Heart right ventricle (tissue), 16 donors: ENCODE measurements around the gene KRTAP10-12. TPM values are rescaled to one million over a fixed set of nuclear protein-coding genes. Genes with fewer than 3 reads are reported as not detected.

Experiments used
- ATAC-seq, 8 donors: fragments of 200-7000 bp; cut with Tn5 transposase; one replicate each; pipeline ENCODE4 v1.9.1; 2020; ENCODE audit warnings: mild to moderate bottlenecking in 8 of 8, moderate library complexity in 8 of 8, moderate number of reproducible peaks in 1 of 8
- DNase-seq, 2 donors: peaks; one replicate each; pipeline ENCODE4 v3.0.0-alpha.2; 2020
- H3K27ac ChIP-seq, 10 donors: fragments of 200-600 bp; sonication (generic) in 2 of 10; one replicate each; pipeline versions ENCODE4 v1.5.0 to v1.8.0; 2020 to 2022; ENCODE audit warnings: mild to moderate bottlenecking in 3 of 10
- H3K27me3 ChIP-seq, 7 donors: fragments of 200-600 bp; one replicate each; pipeline ENCODE4 v1.8.0; 2021 to 2022; ENCODE audit warnings: mild to moderate bottlenecking in 2 of 7
- H3K36me3 ChIP-seq, 9 donors: fragments of 200-600 bp; sonication (generic) in 1 of 9; one replicate each; pipeline versions ENCODE4 v1.5.0 to v1.8.0; 2020 to 2022; ENCODE audit warnings: mild to moderate bottlenecking in 2 of 9
- H3K4me1 ChIP-seq, 9 donors: fragments of 200-600 bp; sonication (generic) in 1 of 9; one replicate each; pipeline versions ENCODE4 v1.5.0 to v1.8.0; 2020 to 2022; ENCODE audit warnings: mild to moderate bottlenecking in 4 of 9
- H3K4me3 ChIP-seq, 10 donors: fragments of 200-600 bp; sonication (generic) in 2 of 10; one replicate each; pipeline versions ENCODE4 v1.5.0 to v1.8.0; 2020 to 2022; ENCODE audit warnings: mild to moderate bottlenecking in 7 of 10, moderate library complexity in 2 of 10
- H3K9me3 ChIP-seq, 11 donors: fragments of 200-600 bp in 10 of 11; sonication (generic) in 2 of 11; one replicate each; pipeline versions ENCODE4 v1.5.0 to v1.8.0; 2013 to 2022; ENCODE audit warnings: mild to moderate bottlenecking in 2 of 11, control low read depth in 1 of 11, moderate library complexity in 1 of 11
- WGBS, 2 donors: extraction: QIAGEN DNeasy Blood & Tissue Kit; methylation state at CpG; one replicate each; pipeline ENCODE4 v1.1.7; 2013; ENCODE audit warnings: inconsistent platforms in 1 of 2; 5-methylcytosine and 5-hydroxymethylcytosine counted together
- intact Hi-C, 10 donors: fragments of 100-400 bp; cut with DNase I; formaldehyde crosslinking; loops; one replicate each; pipeline versions ENCODE4 v1.11.1 to v1.14.2; 2022
- polyA plus RNA-seq, 2 donors: library from polyadenylated mRNA; stranded (reverse); fragments of 200-250 nt; gene quantifications; one replicate each; pipeline ENCODE4 v1.2.3, GENCODE V29; 2013
- total RNA-seq, 10 donors: library from RNA; stranded (reverse); fragmentation: NEBNext Ultra II Directional in 3 of 10; extraction: Animal tissue kit (Norgen Biotek cat#: 25700) in 3 of 10; gene quantifications; one replicate each; pipeline versions ENCODE4 v1.2.1 to v1.2.4, GENCODE V29; 2021 to 2023
- TF ChIP-seq, protein P1 (sequence below), 9 donors: fragments of 200-600 bp; sonication (generic) in 2 of 9; IDR thresholded peaks; one replicate each; pipeline versions ENCODE4 v1.5.0 to v1.8.0; 2021 to 2022; ENCODE audit warnings: antibody characterized with exemption in 9 of 9, mild to moderate bottlenecking in 5 of 9, moderate library complexity in 1 of 9
- donor health status: Arrhythmogenic right ventricular cardiomyopathy.
- donor health status: ischemic (EF 13 %, LVEDD 7.1; RV severe dilation, severe dysfunction).
- donor health status: healthy with polysubstance abuse.
- donor health status: DM: no; HTN: yes; CAD: no.
- donor health status: DM: no; HTN: no; CAD: no.
- donor health status: ischemic (EF 25% LVEDD 6.9; RV normal size, moderate dysfunction).
- donor health status: ischemic (EF 25% LVEDD 5.7; RV mildly dilated, moderate dysfunction).
- donor health status: healthy.
- donor health status: DM: yes; HTN: yes; CAD: no.
- donor health status: Ischemic cardiomyopathy.
- donor health status: ischemic (EF 35%, LVEDD 5.7; RV mildly dilated, moderate dysfunction).
- donor health status: nonischemic (EF 11% LVEDD 7.7; RV severe dilation, severe dysfunction).
- donor health status: DM: yes; HTN: yes; CAD: no.
- donor health status: PGD.
- donor health status: ischemic (EF 29% LVEDD 5.4; RV normal size, mild dysfunction).
- donor health status: nonischemic (EF 23%, LVEDD 6.1; RV moderate dilation, normal function).

KRTAP10-12 gene
- total and polyA plus RNA-seq, 12 donors, result not detected

- Histone ChIP-seq H3K27ac (no peak overlapping the region), H3K27me3 (peaks cover 0 to 57% (median 34%) of the 10 kb centered on the region in 7 donors), H3K4me1 (no peaks in the 10 kb centered on the region), H3K36me3 (no peaks in the 10 kb centered on the region), H3K4me3 (no peak overlapping the region), H3K9me3 (no peaks in the 10 kb centered on the region)
- TF ChIP-seq, protein P1, sequence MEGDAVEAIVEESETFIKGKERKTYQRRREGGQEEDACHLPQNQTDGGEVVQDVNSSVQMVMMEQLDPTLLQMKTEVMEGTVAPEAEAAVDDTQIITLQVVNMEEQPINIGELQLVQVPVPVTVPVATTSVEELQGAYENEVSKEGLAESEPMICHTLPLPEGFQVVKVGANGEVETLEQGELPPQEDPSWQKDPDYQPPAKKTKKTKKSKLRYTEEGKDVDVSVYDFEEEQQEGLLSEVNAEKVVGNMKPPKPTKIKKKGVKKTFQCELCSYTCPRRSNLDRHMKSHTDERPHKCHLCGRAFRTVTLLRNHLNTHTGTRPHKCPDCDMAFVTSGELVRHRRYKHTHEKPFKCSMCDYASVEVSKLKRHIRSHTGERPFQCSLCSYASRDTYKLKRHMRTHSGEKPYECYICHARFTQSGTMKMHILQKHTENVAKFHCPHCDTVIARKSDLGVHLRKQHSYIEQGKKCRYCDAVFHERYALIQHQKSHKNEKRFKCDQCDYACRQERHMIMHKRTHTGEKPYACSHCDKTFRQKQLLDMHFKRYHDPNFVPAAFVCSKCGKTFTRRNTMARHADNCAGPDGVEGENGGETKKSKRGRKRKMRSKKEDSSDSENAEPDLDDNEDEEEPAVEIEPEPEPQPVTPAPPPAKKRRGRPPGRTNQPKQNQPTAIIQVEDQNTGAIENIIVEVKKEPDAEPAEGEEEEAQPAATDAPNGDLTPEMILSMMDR (IDR thresholded peaks at IDR 0.05), result no peak
- intact Hi-C loops, result no loop called here
- DNase-seq (no peak), ATAC-seq (no peak)
- 91 to 93% methylated on average over 23 of the region's 23 CpGs for WGBS, 2 donors
Observed at GRCh38 chr21:44729336-44730027, 32.5 kb downstream of the KRTAP10-12 start.

- Histone ChIP-seq H3K9me3 (peaks cover 0 to 1% (median 0%) of the 10 kb centered on the region in 11 donors), H3K4me1 (no peaks in the 10 kb centered on the region), H3K4me3 (no peak overlapping the region), H3K36me3 (no peaks in the 10 kb centered on the region), H3K27me3 (peaks cover 0 to 52% (median 29%) of the 10 kb centered on the region in 7 donors), H3K27ac (no peak overlapping the region)
- intact Hi-C loops, result no loop called here
- no peak for DNase-seq
- WGBS, 2 donors, result 91 to 95% methylated on average over 7 of the region's 7 CpGs
- ATAC-seq, result no peak
- TF ChIP-seq, protein P1 (IDR thresholded peaks at IDR 0.05), result no peak
Observed at GRCh38 chr21:44730028-44730395, 33.0 kb downstream of the KRTAP10-12 start.

- H3K4me3 ChIP-seq, result no peak overlapping the region
- no peak overlapping the region for H3K27ac ChIP-seq
- DNase-seq (no peak), ATAC-seq (no peak)
- H3K9me3 ChIP-seq, result peaks cover 0 to 12% (median 0%) of the 10 kb centered on the region in 11 donors
- H3K36me3 ChIP-seq, result no peaks in the 10 kb centered on the region
- 60 to 65% methylated on average over 9 of the region's 9 CpGs for WGBS, 2 donors
- TF ChIP-seq, protein P1 (IDR thresholded peaks at IDR 0.05), result no peak
- intact Hi-C loops, result no loop called here
- H3K4me1 ChIP-seq, result no peaks in the 10 kb centered on the region
- peaks cover 0 to 41% (median 18%) of the 10 kb centered on the region in 7 donors for H3K27me3 ChIP-seq
Observed at GRCh38 chr21:44730951-44731579, 34.1 kb downstream of the KRTAP10-12 start.

- no peak overlapping the region for H3K4me3 ChIP-seq
- H3K9me3 ChIP-seq, result peaks cover 0 to 24% (median 2%) of the 10 kb centered on the region in 11 donors
- intact Hi-C loops, result no loop called here
- H3K4me1 ChIP-seq, result no peaks in the 10 kb centered on the region
- H3K27ac ChIP-seq, result no peak overlapping the region
- ATAC-seq (no peak), DNase-seq (no peak)
- 93 to 94% methylated on average over 10 of the region's 10 CpGs for WGBS, 2 donors
- peaks cover 0 to 29% (median 8%) of the 10 kb centered on the region in 7 donors for H3K27me3 ChIP-seq
- TF ChIP-seq, protein P1 (IDR thresholded peaks at IDR 0.05), result no peak
- no peaks in the 10 kb centered on the region for H3K36me3 ChIP-seq
Observed at GRCh38 chr21:44732263-44732662, 35.3 kb downstream of the KRTAP10-12 start.
